ENCODE data around the gene IMMT. TPM values are rescaled to one million over a fixed set of nuclear protein-coding genes. Genes with fewer than 3 reads are reported as not detected.
A peak's percentile ranks its signal among the peaks of the same experiment; 100 is the strongest.
"Not testable (repeated sequence)": the region's sequence is repeated elsewhere in the genome, so short reads cannot be mapped to it uniquely, and the experiment has no call there.

The IMMT gene
- polyA plus RNA-seq, 1 donor from 2014 or later: 45.9 TPM

DNA sequence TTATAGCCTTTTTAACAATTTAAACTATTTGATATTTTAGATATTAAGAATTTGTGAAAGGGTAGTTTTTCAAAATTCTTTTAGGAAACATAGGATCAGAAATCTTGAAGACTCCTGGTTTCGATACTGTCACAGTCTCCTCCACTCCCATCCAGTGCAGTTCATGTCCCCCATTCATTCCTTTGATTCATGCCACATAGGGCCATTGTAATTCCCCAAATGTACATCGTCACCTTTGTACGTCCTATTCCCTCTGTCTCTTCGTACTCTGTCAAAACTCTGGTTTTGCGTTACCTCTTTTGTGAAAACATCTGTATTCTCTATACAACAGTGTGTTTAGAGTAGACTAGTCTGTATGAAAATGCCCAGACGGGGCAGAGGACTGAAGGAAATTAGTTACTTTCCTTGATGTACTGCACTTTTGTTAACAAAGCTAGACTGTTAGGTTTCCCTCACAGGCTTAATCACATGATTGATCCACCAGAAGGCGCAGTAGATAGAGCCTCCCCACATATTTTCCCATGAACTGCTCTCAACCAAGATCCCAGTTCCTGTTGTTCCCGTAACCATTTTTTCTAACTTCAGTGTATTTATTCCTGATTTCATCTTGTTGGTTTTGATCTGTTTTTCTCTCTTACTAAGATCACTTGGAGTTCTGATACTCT lies 6.5 kb upstream of the IMMT start:
- Histone ChIP-seq H3K79me2 (replicated peaks; ENCODE audit: insufficient read depth, low read length) (peaks cover 11% of the 10 kb centered on the region), H3K27ac (ENCODE audit: low read length) (no peak overlapping the region)

DNA sequence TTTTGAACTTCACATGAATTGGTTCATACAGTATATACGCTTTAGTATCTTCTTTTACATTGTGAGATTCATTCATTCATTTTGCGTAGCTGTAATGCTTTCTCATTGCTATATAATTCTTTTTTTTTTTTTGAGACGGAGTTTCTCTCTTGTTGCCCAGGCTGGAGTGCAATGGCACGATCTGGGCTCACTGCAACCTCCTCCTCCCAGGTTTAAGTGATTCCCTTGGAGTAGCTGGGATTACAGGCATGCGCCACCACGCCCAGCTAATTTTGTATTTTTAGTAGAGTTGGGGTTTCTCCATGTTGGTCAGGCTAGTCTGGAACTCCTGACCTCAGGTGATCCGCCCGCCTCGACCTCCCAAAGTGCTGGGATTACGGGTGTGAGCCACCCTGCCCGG lies 5.3 kb upstream of the IMMT start:
- not testable (repeated sequence) for H3K9ac ChIP-seq (ENCODE audit: low read length); H3K27ac ChIP-seq (ENCODE audit: low read length); H3F3A ChIP-seq (ENCODE audit: insufficient read depth, low read length, poor library complexity, severe bottlenecking); H3K27me3 ChIP-seq (ENCODE audit: insufficient read depth, low read depth, low read length); H3K9me3 ChIP-seq (ENCODE audit: low read length); H3K9me2 ChIP-seq (ENCODE audit: insufficient read depth, low read length); H2AFZ ChIP-seq (ENCODE audit: low read depth, low read length); H3K4me2 ChIP-seq (ENCODE audit: low read length); H4K20me1 ChIP-seq (ENCODE audit: insufficient read depth); H3K36me3 ChIP-seq (ENCODE audit: insufficient read depth, low read length)
- H3K79me2 ChIP-seq (replicated peaks; ENCODE audit: insufficient read depth, low read length): peaks cover 11% of the 10 kb centered on the region
- H3K4me3 ChIP-seq (ENCODE audit: low read length): peak overlapping the region; percentile 73

More for the DNA sequence above, 6.5 kb upstream of the IMMT start:
- no peaks in the 10 kb centered on the region for H3K9me2 ChIP-seq (ENCODE audit: insufficient read depth, low read length)
- no peaks in the 10 kb centered on the region for H3F3A ChIP-seq (ENCODE audit: insufficient read depth, low read length, poor library complexity, severe bottlenecking)
- H3K36me3 ChIP-seq (ENCODE audit: insufficient read depth, low read length): no peaks in the 10 kb centered on the region
- no peak overlapping the region for H2AFZ ChIP-seq (ENCODE audit: low read depth, low read length)
- no peaks in the 10 kb centered on the region for H3K27me3 ChIP-seq (ENCODE audit: insufficient read depth, low read depth, low read length)
- no peak overlapping the region for H3K4me2 ChIP-seq (ENCODE audit: low read length)
- H4K20me1 ChIP-seq (ENCODE audit: insufficient read depth): no peaks in the 10 kb centered on the region
- no peak overlapping the region for H3K9ac ChIP-seq (ENCODE audit: low read length)
- TF ChIP-seq, protein P1, sequence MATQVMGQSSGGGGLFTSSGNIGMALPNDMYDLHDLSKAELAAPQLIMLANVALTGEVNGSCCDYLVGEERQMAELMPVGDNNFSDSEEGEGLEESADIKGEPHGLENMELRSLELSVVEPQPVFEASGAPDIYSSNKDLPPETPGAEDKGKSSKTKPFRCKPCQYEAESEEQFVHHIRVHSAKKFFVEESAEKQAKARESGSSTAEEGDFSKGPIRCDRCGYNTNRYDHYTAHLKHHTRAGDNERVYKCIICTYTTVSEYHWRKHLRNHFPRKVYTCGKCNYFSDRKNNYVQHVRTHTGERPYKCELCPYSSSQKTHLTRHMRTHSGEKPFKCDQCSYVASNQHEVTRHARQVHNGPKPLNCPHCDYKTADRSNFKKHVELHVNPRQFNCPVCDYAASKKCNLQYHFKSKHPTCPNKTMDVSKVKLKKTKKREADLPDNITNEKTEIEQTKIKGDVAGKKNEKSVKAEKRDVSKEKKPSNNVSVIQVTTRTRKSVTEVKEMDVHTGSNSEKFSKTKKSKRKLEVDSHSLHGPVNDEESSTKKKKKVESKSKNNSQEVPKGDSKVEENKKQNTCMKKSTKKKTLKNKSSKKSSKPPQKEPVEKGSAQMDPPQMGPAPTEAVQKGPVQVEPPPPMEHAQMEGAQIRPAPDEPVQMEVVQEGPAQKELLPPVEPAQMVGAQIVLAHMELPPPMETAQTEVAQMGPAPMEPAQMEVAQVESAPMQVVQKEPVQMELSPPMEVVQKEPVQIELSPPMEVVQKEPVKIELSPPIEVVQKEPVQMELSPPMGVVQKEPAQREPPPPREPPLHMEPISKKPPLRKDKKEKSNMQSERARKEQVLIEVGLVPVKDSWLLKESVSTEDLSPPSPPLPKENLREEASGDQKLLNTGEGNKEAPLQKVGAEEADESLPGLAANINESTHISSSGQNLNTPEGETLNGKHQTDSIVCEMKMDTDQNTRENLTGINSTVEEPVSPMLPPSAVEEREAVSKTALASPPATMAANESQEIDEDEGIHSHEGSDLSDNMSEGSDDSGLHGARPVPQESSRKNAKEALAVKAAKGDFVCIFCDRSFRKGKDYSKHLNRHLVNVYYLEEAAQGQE (IDR thresholded peaks at IDR 0.05; ENCODE audit: borderline replicate concordance): no peak
- TF ChIP-seq, protein P2, sequence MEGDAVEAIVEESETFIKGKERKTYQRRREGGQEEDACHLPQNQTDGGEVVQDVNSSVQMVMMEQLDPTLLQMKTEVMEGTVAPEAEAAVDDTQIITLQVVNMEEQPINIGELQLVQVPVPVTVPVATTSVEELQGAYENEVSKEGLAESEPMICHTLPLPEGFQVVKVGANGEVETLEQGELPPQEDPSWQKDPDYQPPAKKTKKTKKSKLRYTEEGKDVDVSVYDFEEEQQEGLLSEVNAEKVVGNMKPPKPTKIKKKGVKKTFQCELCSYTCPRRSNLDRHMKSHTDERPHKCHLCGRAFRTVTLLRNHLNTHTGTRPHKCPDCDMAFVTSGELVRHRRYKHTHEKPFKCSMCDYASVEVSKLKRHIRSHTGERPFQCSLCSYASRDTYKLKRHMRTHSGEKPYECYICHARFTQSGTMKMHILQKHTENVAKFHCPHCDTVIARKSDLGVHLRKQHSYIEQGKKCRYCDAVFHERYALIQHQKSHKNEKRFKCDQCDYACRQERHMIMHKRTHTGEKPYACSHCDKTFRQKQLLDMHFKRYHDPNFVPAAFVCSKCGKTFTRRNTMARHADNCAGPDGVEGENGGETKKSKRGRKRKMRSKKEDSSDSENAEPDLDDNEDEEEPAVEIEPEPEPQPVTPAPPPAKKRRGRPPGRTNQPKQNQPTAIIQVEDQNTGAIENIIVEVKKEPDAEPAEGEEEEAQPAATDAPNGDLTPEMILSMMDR (IDR thresholded peaks at IDR 0.05; ENCODE audit: poor library complexity, severe bottlenecking): no peak
- TF ChIP-seq POLR2AphosphoS5 (IDR thresholded peaks at IDR 0.05) (no peak), EP300 (conservative IDR thresholded peaks at IDR 0.05; ENCODE audit: poor library complexity, severe bottlenecking) (no peak), SMC3 (conservative IDR thresholded peaks at IDR 0.05; ENCODE audit: poor library complexity) (peak; percentile 55), MXI1 (conservative IDR thresholded peaks at IDR 0.05; ENCODE audit: poor library complexity, severe bottlenecking) (no peak), EZH2 (IDR thresholded peaks at IDR 0.05; ENCODE audit: borderline replicate concordance, insufficient read depth, low read length, poor library complexity, severe bottlenecking) (no peak), RAD21 (conservative IDR thresholded peaks at IDR 0.05) (no peak), TAF1 (IDR thresholded peaks at IDR 0.05; ENCODE audit: low read depth) (no peak)
- peak overlapping the region; percentile 25 for H3K4me3 ChIP-seq (ENCODE audit: low read length)
- no peaks in the 10 kb centered on the region for H3K9me3 ChIP-seq (ENCODE audit: low read length)

Data from neural cell (in vitro differentiated cells).